ENCODE measurements around the gene PGD. TPM values are rescaled to one million over a fixed set of nuclear protein-coding genes. Genes with fewer than 3 reads are reported as not detected.

The PGD gene
- total and polyA plus RNA-seq, 2 donors from 2014 or later, result 72.8 to 95.1 TPM

- H3K36me3 ChIP-seq (ENCODE audit: control insufficient read depth in 2 of 3, insufficient read depth in 3 of 3, low read length in 3 of 3), result no peaks in the 10 kb centered on the region
- no peak for TF ChIP-seq CTCF (IDR thresholded peaks at IDR 0.05; ENCODE audit: borderline replicate concordance, extremely low read depth, insufficient read depth)
- FAIRE-seq (no peak), DNase-seq (peak in 2 of 5 donors; percentile 51 to 67)
- no peak overlapping the region for H3K4me3 ChIP-seq (ENCODE audit: low read length in 3 of 3)
- H3K4me1 ChIP-seq (ENCODE audit: control insufficient read depth in 2 of 3, insufficient read depth in 2 of 3, low read depth in 1 of 3, low read length in 3 of 3), result peaks cover 3 to 12% (median 9%) of the 10 kb centered on the region in 3 donors
- H3K9me3 ChIP-seq (ENCODE audit: control insufficient read depth in 2 of 3, insufficient read depth in 1 of 3, low read length in 3 of 3), result no peaks in the 10 kb centered on the region
- no peak overlapping the region for H3K9ac ChIP-seq (ENCODE audit: low read length in 3 of 3)
- H3K27ac ChIP-seq (ENCODE audit: low read depth in 2 of 2, low read length in 2 of 2), result no peak overlapping the region
- intact Hi-C loops (cut with DNase I), result loop anchor here (10.0 kb wide), 1 partner anchor 54 kb away; no protein-coding TSS in a partner anchor
- no peaks in the 10 kb centered on the region for H3K27me3 ChIP-seq (ENCODE audit: control insufficient read depth, insufficient read depth, low read length)
Measured at GRCh38 chr1:10428984-10429383, 30.1 kb downstream of the PGD start.

- no peaks in the 10 kb centered on the region for H3K9me3 ChIP-seq (ENCODE audit: control insufficient read depth in 2 of 3, insufficient read depth in 1 of 3, low read length in 3 of 3)
- intact Hi-C loops (cut with DNase I), result loop anchor here (10.0 kb wide), 1 partner anchor 55 kb away; no protein-coding TSS in a partner anchor
- FAIRE-seq (no peak), DNase-seq (peak in 3 of 5 donors; percentile 22 to 40 (median 35))
- H3K36me3 ChIP-seq (ENCODE audit: control insufficient read depth in 2 of 3, insufficient read depth in 3 of 3, low read length in 3 of 3), result no peaks in the 10 kb centered on the region
- H3K27ac ChIP-seq (ENCODE audit: low read depth in 2 of 2, low read length in 2 of 2), result no peak overlapping the region
- H3K4me1 ChIP-seq (ENCODE audit: control insufficient read depth in 2 of 3, insufficient read depth in 2 of 3, low read depth in 1 of 3, low read length in 3 of 3), result peaks cover 3 to 15% (median 9%) of the 10 kb centered on the region in 3 donors
- H3K9ac ChIP-seq (ENCODE audit: low read length in 3 of 3), result peak overlapping the region in 2 of 3 donors; percentile 62 to 78
- H3K4me3 ChIP-seq (ENCODE audit: low read length in 3 of 3), result peak overlapping the region; percentile 21 to 98 (median 74)
- TF ChIP-seq CTCF (IDR thresholded peaks at IDR 0.05; ENCODE audit: borderline replicate concordance, extremely low read depth, insufficient read depth), result no peak
- H3K27me3 ChIP-seq (ENCODE audit: control insufficient read depth, insufficient read depth, low read length), result no peaks in the 10 kb centered on the region
Measured at GRCh38 chr1:10429868-10430215, 31.0 kb downstream of the PGD start.

- Histone ChIP-seq H3K27me3 (ENCODE audit: control insufficient read depth, insufficient read depth, low read length) (no peaks in the 10 kb centered on the region), H3K9ac (ENCODE audit: low read length in 3 of 3) (peak within 1 kb of the TSS; percentile 78 to 91 (median 83)), H3K36me3 (ENCODE audit: control insufficient read depth in 2 of 3, insufficient read depth in 3 of 3, low read length in 3 of 3) (no peaks in the 10 kb centered on the region), H3K9me3 (ENCODE audit: control insufficient read depth in 2 of 3, insufficient read depth in 1 of 3, low read length in 3 of 3) (no peaks in the 10 kb centered on the region), H3K4me1 (ENCODE audit: control insufficient read depth in 2 of 3, insufficient read depth in 2 of 3, low read depth in 1 of 3, low read length in 3 of 3) (peaks cover 3 to 15% (median 9%) of the 10 kb centered on the region in 3 donors), H3K27ac (ENCODE audit: low read depth in 2 of 2, low read length in 2 of 2) (peak within 1 kb of the TSS; percentile 8 to 63), H3K4me3 (ENCODE audit: low read length in 3 of 3) (peak within 1 kb of the TSS; percentile 74 to 98 (median 93))
- DNase-seq (peak; percentile 92 to 96 (median 96)), FAIRE-seq (no peak)
- peak; percentile 91 for TF ChIP-seq CTCF (IDR thresholded peaks at IDR 0.05; ENCODE audit: borderline replicate concordance, extremely low read depth, insufficient read depth)
- intact Hi-C loops (cut with DNase I), result no loop called here
Measured at GRCh38 chr1:10430216-10431069, 31.6 kb downstream of the PGD start, which contains the start of gene CENPS. CENPS (plus strand) TSS chr1:10430433; CDS start chr1:10430518, 85 bp downstream.
